Endothelial cell (in vitro differentiated cells): ENCODE measurements around the gene ITIH4. TPM values are rescaled to one million over a fixed set of nuclear protein-coding genes. Genes with fewer than 3 reads are reported as not detected.

Experiments used
- DNase-seq: peaks from one replicate; pipeline ENCODE4 v3.0.0; 2021; ENCODE audit warnings: low spot score
- H3K27ac Mint-ChIP-seq: one replicate; pipeline ENCODE4 v1.8.0; 2021; ENCODE audit warnings: mixed read lengths, inconsistent platforms; ENCODE audit not compliant: unreplicated experiment
- H3K27me3 Mint-ChIP-seq: one replicate; pipeline ENCODE4 v1.8.0; 2021; ENCODE audit warnings: mild to moderate bottlenecking, moderate library complexity, mixed read lengths, inconsistent platforms; ENCODE audit not compliant: unreplicated experiment
- H3K36me3 Mint-ChIP-seq: one replicate; pipeline ENCODE4 v1.8.0; 2021; ENCODE audit warnings: mild to moderate bottlenecking, low read depth, mixed read lengths, inconsistent platforms; ENCODE audit not compliant: unreplicated experiment
- H3K4me1 Mint-ChIP-seq: one replicate; pipeline ENCODE4 v1.8.0; 2021; ENCODE audit warnings: mild to moderate bottlenecking, mixed read lengths, inconsistent platforms; ENCODE audit not compliant: unreplicated experiment
- H3K4me3 Mint-ChIP-seq: one replicate; pipeline ENCODE4 v1.8.0; 2021; ENCODE audit warnings: mild to moderate bottlenecking, mixed read lengths, inconsistent platforms; ENCODE audit not compliant: unreplicated experiment
- H3K9me3 Mint-ChIP-seq: one replicate; pipeline ENCODE4 v1.8.0; 2021; ENCODE audit warnings: mixed read lengths, inconsistent platforms; ENCODE audit not compliant: unreplicated experiment
- total RNA-seq: library from RNA; stranded (reverse); fragmentation: NEBNext Ultra II Directional; extraction: Animal tissue kit (Norgen Biotek cat#: 25700); gene quantifications from one replicate; pipeline ENCODE4 v1.2.1, GENCODE V29; 2021; ENCODE audit not compliant: unreplicated experiment
- TF ChIP-seq, protein P1 (sequence below): fragments of 200-600 bp; sonication (generic); IDR thresholded peaks from one replicate; pipeline ENCODE4 v1.5.0; 2021; ENCODE audit warnings: antibody characterized with exemption; ENCODE audit not compliant: unreplicated experiment

The ITIH4 gene
- total RNA-seq, 1 donor from 2014 or later = 8.2 TPM

DNA sequence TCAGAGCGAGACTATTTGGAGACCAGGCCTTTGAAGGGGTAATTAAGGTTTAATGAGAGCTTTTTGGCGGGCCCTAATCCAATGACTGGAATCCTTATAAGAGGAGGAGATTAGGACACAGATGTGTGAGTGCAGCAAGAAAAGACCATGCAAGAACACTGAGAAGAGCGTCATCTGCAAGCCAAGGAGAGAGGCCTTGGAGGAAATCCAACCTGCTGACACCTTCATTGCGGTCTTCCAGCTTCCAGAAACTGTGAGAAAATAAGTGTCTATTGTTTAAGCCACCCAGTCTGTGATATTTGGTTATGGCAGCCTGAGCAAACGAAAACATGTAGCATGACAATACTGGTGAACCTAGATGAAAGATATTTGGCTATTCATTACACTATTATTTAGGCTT is 27.4 kb upstream of the ITIH4 start:
- peaks cover 2% of the 10 kb centered on the region for H3K27me3 Mint-ChIP-seq
- H3K4me1 Mint-ChIP-seq = peaks cover 10% of the 10 kb centered on the region
- TF ChIP-seq, protein P1, sequence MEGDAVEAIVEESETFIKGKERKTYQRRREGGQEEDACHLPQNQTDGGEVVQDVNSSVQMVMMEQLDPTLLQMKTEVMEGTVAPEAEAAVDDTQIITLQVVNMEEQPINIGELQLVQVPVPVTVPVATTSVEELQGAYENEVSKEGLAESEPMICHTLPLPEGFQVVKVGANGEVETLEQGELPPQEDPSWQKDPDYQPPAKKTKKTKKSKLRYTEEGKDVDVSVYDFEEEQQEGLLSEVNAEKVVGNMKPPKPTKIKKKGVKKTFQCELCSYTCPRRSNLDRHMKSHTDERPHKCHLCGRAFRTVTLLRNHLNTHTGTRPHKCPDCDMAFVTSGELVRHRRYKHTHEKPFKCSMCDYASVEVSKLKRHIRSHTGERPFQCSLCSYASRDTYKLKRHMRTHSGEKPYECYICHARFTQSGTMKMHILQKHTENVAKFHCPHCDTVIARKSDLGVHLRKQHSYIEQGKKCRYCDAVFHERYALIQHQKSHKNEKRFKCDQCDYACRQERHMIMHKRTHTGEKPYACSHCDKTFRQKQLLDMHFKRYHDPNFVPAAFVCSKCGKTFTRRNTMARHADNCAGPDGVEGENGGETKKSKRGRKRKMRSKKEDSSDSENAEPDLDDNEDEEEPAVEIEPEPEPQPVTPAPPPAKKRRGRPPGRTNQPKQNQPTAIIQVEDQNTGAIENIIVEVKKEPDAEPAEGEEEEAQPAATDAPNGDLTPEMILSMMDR = no peak
- H3K27ac Mint-ChIP-seq = no peak overlapping the region
- no peak for DNase-seq
- peaks cover 4% of the 10 kb centered on the region for H3K36me3 Mint-ChIP-seq
- H3K9me3 Mint-ChIP-seq = no peaks in the 10 kb centered on the region
- peak overlapping the region; percentile 29 for H3K4me3 Mint-ChIP-seq

DNA sequence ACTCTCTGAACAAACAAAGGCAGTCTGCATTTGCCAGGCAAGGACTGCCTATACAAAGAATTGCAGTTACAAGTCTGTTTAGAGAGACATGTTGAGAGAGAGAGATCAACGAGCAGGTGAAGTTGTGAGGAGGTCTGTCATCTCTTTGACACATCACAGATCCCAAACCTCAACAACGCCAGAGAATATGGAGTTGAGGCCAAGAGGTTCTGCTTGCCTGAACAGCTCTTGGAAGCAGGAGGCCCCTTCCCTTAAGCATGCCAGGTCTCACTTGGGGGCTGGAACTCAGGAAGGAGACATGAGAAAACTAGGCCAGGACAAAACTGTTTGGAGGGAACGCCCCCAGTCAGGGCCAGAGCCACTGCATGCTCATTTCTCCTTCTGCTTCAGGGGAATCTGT is 26.7 kb upstream of the ITIH4 start:
- Mint-ChIP-seq H3K4me3 (no peak overlapping the region), H3K36me3 (peaks cover 6% of the 10 kb centered on the region), H3K27ac (no peak overlapping the region), H3K4me1 (peaks cover 10% of the 10 kb centered on the region), H3K9me3 (no peaks in the 10 kb centered on the region), H3K27me3 (peaks cover 2% of the 10 kb centered on the region)
- TF ChIP-seq, protein P1 = no peak
- no peak for DNase-seq

DNA sequence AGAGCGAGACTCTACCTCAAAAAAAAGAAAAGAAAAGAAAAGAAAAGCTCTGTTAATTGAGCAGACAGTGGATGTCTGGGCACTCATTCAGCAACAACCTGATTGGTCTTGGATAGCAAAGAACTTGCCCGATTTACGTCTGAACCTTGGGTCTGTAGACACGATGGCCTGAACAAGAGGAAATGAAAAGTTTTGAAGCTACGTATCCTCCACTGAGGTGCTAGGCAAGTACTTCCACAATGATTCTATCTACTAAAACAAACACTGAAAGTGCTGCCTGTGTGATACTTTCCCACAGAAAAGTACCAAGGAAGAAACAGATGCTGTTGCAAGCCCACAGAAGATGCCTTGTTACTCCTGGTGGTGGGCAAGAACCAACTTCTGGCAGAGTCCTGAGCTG is 26.2 kb upstream of the ITIH4 start:
- TF ChIP-seq, protein P1 = no peak
- Mint-ChIP-seq H3K4me3 (no peak overlapping the region), H3K27me3 (peaks cover 2% of the 10 kb centered on the region), H3K4me1 (peaks cover 10% of the 10 kb centered on the region), H3K9me3 (no peaks in the 10 kb centered on the region), H3K27ac (no peak overlapping the region), H3K36me3 (peaks cover 10% of the 10 kb centered on the region)
- no peak for DNase-seq

DNA sequence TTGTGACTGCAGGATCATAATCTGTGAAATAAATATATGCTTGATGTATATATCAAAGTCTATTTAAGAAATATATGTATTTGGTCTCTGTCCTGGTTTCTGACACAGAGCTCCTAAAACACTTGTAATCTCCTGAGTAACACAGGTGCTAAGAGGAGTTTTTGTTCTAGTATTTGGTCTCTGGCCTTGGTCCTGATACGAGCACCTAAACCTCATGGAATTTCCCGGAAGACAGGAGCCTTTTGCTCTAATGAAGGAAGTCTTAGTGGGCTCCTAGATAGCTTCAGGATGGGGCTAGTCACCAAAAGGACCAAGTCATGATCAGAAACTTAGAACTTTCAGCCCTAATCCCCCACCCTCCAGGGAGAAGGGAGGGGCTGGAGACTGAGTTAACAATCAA is 23.5 kb upstream of the ITIH4 start:
- no peak for DNase-seq
- Mint-ChIP-seq H3K4me1 (peaks cover 4% of the 10 kb centered on the region), H3K27ac (no peak overlapping the region), H3K27me3 (no peaks in the 10 kb centered on the region), H3K9me3 (no peaks in the 10 kb centered on the region), H3K36me3 (peaks cover 7% of the 10 kb centered on the region), H3K4me3 (no peak overlapping the region)
- TF ChIP-seq, protein P1 = no peak

DNA sequence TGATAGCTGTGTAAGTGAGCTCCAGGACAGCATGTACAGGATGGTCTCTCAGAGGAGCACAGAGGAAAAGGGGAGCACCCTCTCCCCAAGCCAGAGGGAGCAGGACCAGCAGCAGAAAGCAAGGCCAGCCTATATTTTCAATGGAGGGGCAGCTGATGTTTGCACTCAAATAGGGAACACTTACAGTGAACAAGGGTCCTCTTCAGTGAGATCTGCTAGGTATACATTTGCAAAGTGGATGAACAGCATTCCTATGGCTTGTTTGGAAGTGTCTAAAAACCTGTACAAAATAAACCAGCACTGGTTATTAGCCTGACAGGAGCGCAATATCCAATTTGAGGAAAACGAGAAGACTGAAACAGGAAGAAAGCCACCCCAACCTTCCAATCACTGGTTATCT is 21.9 kb upstream of the ITIH4 start:
- DNase-seq = no peak
- H3K9me3 Mint-ChIP-seq = no peaks in the 10 kb centered on the region
- no peak overlapping the region for H3K27ac Mint-ChIP-seq
- TF ChIP-seq, protein P1 = no peak
- no peak overlapping the region for H3K4me3 Mint-ChIP-seq
- H3K4me1 Mint-ChIP-seq = peaks cover 4% of the 10 kb centered on the region
- H3K36me3 Mint-ChIP-seq = peaks cover 13% of the 10 kb centered on the region
- peaks cover 1% of the 10 kb centered on the region for H3K27me3 Mint-ChIP-seq
